K562 (cell line): ENCODE results near the gene LRRC41. TPM values are rescaled to one million over a fixed set of nuclear protein-coding genes. Genes with fewer than 3 reads are reported as not detected.

Experiments
- ATF7 ChIP-seq: fragments of 450-650 bp; IDR thresholded peaks from 2 replicates; pipeline ENCODE4 v1.7.1; 2014; ENCODE audit warnings: mild to moderate bottlenecking, moderate library complexity
- BDP1 ChIP-seq: IDR thresholded peaks from 3 replicates; pipeline ENCODE4 v1.6.1; 2011; ENCODE audit not compliant: insufficient read length, insufficient read depth
- CREB3L1 ChIP-seq: fragments of 450-650 bp; IDR thresholded peaks from 2 replicates; pipeline ENCODE4 v1.6.1; 2014; ENCODE audit warnings: low read depth, mild to moderate bottlenecking, moderate library complexity, borderline replicate concordance
- DDX20 ChIP-seq: fragments of 450-650 bp; IDR thresholded peaks from 2 replicates; pipeline ENCODE4 v1.6.1; 2016; ENCODE audit warnings: missing genetic modification characterization, low read depth, mild to moderate bottlenecking, missing compliant biosample characterization, moderate library complexity
- EP400 ChIP-seq: fragments of 450-650 bp; IDR thresholded peaks from 2 replicates; pipeline ENCODE4 v1.6.1; 2017; ENCODE audit warnings: antibody characterized with exemption, mild to moderate bottlenecking, moderate library complexity
- ETV1 ChIP-seq: fragments of 450-650 bp; conservative IDR thresholded peaks from 2 replicates; pipeline ENCODE4 v1.6.1; 2016; ENCODE audit warnings: missing genetic modification characterization, control low read depth, low read depth, missing compliant biosample characterization
- HCFC1 ChIP-seq: IDR thresholded peaks from 2 replicates; pipeline ENCODE4 v1.6.1; 2012; ENCODE audit warnings: low read depth, low read length, improper control_type of control experiment
- HDAC2 ChIP-seq: fragments of 450-650 bp; IDR thresholded peaks from 2 replicates; pipeline ENCODE4 v1.6.1; 2016; ENCODE audit warnings: mild to moderate bottlenecking
- HEY1 ChIP-seq: fragments of 250-450 bp; sonication (Bioruptor Pico); IDR thresholded peaks from 2 replicates; pipeline ENCODE4 v1.5.0; 2020; ENCODE audit warnings: mild to moderate bottlenecking, moderate library complexity, borderline replicate concordance
- HMGN3 ChIP-seq: IDR thresholded peaks from 2 replicates; pipeline ENCODE4 v1.6.1; 2011; ENCODE audit warnings: borderline replicate concordance, low read depth, mild to moderate bottlenecking, mixed read lengths, low read length; ENCODE audit not compliant: insufficient read length; ENCODE audit errors: extremely low read depth
- MCM3 ChIP-seq: fragments of 450-650 bp; IDR thresholded peaks from 2 replicates; pipeline ENCODE4 v1.6.1; 2016
- MNT ChIP-seq, 2 experiments: fragments of 450-650 bp; conservative IDR thresholded peaks; 2 replicates each; pipeline ENCODE4 v1.6.1; 2017; ENCODE audit warnings: mild to moderate bottlenecking in 2 of 2, moderate library complexity in 2 of 2
- POLR2AphosphoS2 ChIP-seq: IDR thresholded peaks from 2 replicates; pipeline ENCODE4 v1.6.1; 2012; ENCODE audit warnings: low read length, improper control_type of control experiment
- POLR2G ChIP-seq: fragments of 200-400 bp; formaldehyde crosslinking; IDR thresholded peaks from 2 replicates; pipeline ENCODE4 v1.6.1; 2017; ENCODE audit warnings: low read depth, mild to moderate bottlenecking, antibody characterized with exemption, low read length, moderate library complexity
- SIN3B ChIP-seq: fragments of 450-650 bp; IDR thresholded peaks from 2 replicates; pipeline ENCODE4 v1.6.1; 2017; ENCODE audit warnings: low read depth, mild to moderate bottlenecking, moderate library complexity
- SMAD2 ChIP-seq: fragments of 150-350 bp; IDR thresholded peaks from 2 replicates; pipeline ENCODE4 v1.6.1; 2014; ENCODE audit warnings: low read depth, mild to moderate bottlenecking, low read length
- SMAD3 ChIP-seq: fragments of 450-650 bp; formaldehyde crosslinking; conservative IDR thresholded peaks from 2 replicates; pipeline ENCODE4 v1.4.0; 2020; ENCODE audit warnings: mild to moderate bottlenecking
- TCF3 ChIP-seq: sonication (generic); formaldehyde crosslinking; IDR thresholded peaks from 2 replicates; pipeline ENCODE4 v1.4.0; 2020; ENCODE audit warnings: mild to moderate bottlenecking, missing genetic modification reagents
- ZNF197 ChIP-seq: fragments of 200-800 bp; sonication (Bioruptor generic); IDR thresholded peaks from 2 replicates; pipeline ENCODE4 v1.6.1; 2016; ENCODE audit warnings: low read depth, missing genetic modification characterization, missing compliant biosample characterization
- ZNF263 ChIP-seq: sonication (generic); formaldehyde crosslinking; IDR thresholded peaks from 2 replicates; pipeline ENCODE4 v1.8.0; 2022; ENCODE audit warnings: mild to moderate bottlenecking, missing genetic modification reagents, borderline replicate concordance
- ZNF311 ChIP-seq: fragments of 250-450 bp; sonication (Bioruptor Pico); IDR thresholded peaks from 2 replicates; pipeline ENCODE4 v1.4.0; 2020; ENCODE audit warnings: mild to moderate bottlenecking, moderate library complexity
- ZNF347 ChIP-seq: fragments of 450-650 bp; formaldehyde crosslinking; IDR thresholded peaks from 2 replicates; pipeline ENCODE4 v1.4.0; 2020; ENCODE audit warnings: low read depth, mild to moderate bottlenecking, moderate library complexity
- polyA plus RNA-seq, 8 experiments: library from polyadenylated mRNA; depleted of rRNA in 4 of 8; stranded (reverse) in 5 of 8; unstranded in 3 of 8; fragments of >200 nt; fragmentation: Nextera tagmentation in 2 of 8; fragmentation: Illumina TruSeq in 1 of 8; extraction: Ambion mirVana in 2 of 8; extraction: Trizol in 1 of 8; gene quantifications; 2 replicates each; pipeline versions ENCODE4 v1.2.1 to v1.2.3, GENCODE V29; 2011 to 2014; ENCODE audit warnings: inconsistent platforms in 1 of 8, missing spikeins in 1 of 8
- total RNA-seq, 7 experiments: library from RNA; depleted of rRNA in 6 of 7; stranded (reverse); fragments of >200 nt in 6 of 7; fragmentation: Illumina TruSeq in 2 of 7; extraction: Trizol in 2 of 7; gene quantifications; 2 replicates each; pipeline versions ENCODE4 v1.2.1 to v1.2.3, GENCODE V29; 2011 to 2021; ENCODE audit warnings: low replicate concordance in 1 of 7

Gene LRRC41
- total and polyA plus RNA-seq, 9 of the 15 experiments (the other 6 are each of a cell fraction or from before 2014, with no cell fraction given), result 10.5 to 64.7 (median 44.2) TPM

GRCh38 chr1:46303038-46303871 lies at the start of gene LRRC41, which contains the start of gene UQCRH (continued):
- TF ChIP-seq ZNF311 (no peak), ZNF347 (CRISPR knock-in tag) (no peak), POLR2AphosphoS2 (peak; percentile 90; the same call in 1 of the 2 replicates), SIN3B (peak; percentile 21), MNT (conservative IDR thresholded peaks at IDR 0.05) (peak; percentile 98 to 99), TCF3 (CRISPR knock-in tag) (no peak), ATF7 (peak; percentile 100), DDX20 (tag) (no peak; the same call in 1 of the 2 replicates), CREB3L1 (peak; percentile 99), BDP1 (no peak), POLR2G (peak; percentile 96), ZNF197 (CRISPR knock-in tag) (peak; percentile 98), SMAD3 (CRISPR knock-in tag) (peak; percentile 77), ZNF263 (CRISPR knock-in tag) (0 out of 2 replicates have a peak, but pooled peaks have one; percentile 60), HDAC2 (peak; percentile 70; the same call in 1 of the 2 replicates), ETV1 (tag) (peak; percentile 94), EP400 (peak; percentile 99), HMGN3 (peak; percentile 85), HEY1 (CRISPR knock-in tag) (peak; percentile 84; the same call in 1 of the 2 replicates), SMAD2 (no peak), MCM3 (no peak), HCFC1 (peak; percentile 92)
